DMS53 treated with DMSO at 0.1 percent for 48 hours (cell line): ENCODE results near the gene F8.

Experiments
- DNase-seq: peaks from one replicate; lab custom pipeline; 2025; ENCODE audit not compliant: unreplicated experiment; lab: John Stamatoyannopoulos, UW

Gene F8

GRCh38 chrX:155022585-155022984 is at the start of gene F8:
Gene F8 (minus strand): TSS chrX:155022723. CDS start chrX:155022552, 171 bp downstream.
- no peak for DNase-seq

- peak; percentile 32 for DNase-seq
These were observed 49.3 kb upstream of the F8 start for GRCh38 chrX:155071694-155072280.

- peak; percentile 74 for DNase-seq
These were observed 48.6 kb upstream of the F8 start, which contains the start of the genes BRCC3, CMC4 and MTCP1 for GRCh38 chrX:155070975-155071693. Gene BRCC3 (plus strand): TSS chrX:155071508. CDS start chrX:155071528, 20 bp downstream. Gene CMC4 (minus strand): TSS chrX:155071136. CDS start chrX:155064023, 7,113 bp downstream. Gene MTCP1 (minus strand): TSS chrX:155071136. CDS start chrX:155066010, 5,126 bp downstream.

DNA sequence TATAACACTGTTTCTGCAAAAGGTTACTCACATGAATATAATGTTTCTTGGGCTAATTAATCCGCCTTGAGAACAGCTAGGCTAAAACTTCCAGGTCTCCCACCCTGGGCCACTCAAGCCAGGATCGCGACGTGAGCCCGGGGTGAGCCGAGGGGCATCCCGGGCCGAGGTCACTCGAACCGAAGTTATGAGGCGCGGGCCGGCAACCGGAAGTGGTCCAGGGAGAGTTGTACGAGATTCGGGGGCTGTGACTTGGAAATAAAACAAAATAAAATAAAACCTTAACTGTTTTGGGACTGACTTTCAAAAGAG is 48.1 kb upstream of the F8 start:
- DNase-seq, result no peak

- no peak for DNase-seq
These were observed 47.5 kb upstream of the F8 start for GRCh38 chrX:155070038-155070437.

DNA sequence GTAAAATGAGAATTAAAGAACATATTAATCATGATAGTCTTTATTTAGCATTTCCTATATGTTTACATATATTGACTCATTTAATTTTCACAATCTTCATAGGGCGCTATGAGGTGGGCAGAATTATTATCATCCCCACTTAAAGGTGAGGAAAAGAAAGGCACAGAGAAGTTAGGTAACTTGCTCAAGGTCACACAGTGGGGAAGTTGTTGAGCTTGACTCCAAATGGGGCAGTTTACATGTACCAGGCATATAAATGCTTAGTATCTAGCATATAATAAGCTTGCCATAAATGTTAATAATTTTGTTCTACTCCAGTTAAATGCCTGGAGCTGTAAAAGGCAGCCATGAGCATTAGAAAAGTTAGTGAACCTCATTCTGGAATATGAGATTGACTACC is 46.9 kb upstream of the F8 start:
- no peak for DNase-seq

- no peak for DNase-seq
These were observed 45.6 kb upstream of the F8 start for GRCh38 chrX:155068165-155068564.

- DNase-seq, result no peak
These were observed 42.7 kb upstream of the F8 start for GRCh38 chrX:155065035-155065734.

DNA sequence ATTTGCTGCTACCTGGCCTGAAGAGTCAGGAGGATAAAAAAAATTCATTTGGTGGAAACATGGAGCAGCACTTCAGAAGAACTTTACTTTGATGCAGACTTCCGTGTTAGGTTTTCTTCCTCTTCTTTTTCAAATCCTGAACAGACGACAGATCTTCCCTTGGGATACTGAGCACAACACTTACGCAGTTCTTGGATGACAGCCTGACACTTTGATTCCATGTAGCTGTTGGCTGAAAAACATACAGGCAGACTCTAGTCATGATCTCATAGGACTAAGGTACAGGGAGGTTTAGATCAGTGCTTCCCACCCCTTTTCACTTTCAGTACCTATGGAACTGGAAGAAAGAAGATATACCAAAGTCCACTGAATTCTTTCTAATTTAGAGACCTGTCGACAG is 39.2 kb upstream of the F8 start:
- DNase-seq, result no peak

GRCh38 chrX:155056877-155057792 is 34.6 kb upstream of the F8 start:
- peak; percentile 68 for DNase-seq

- DNase-seq, result peak; percentile 28
These were observed 33.9 kb upstream of the F8 start for GRCh38 chrX:155056471-155056870.

GRCh38 chrX:155055494-155055893 is 33.0 kb upstream of the F8 start:
- DNase-seq, result no peak

- no peak for DNase-seq
These were observed 31.7 kb upstream of the F8 start for GRCh38 chrX:155054255-155054654.

- DNase-seq, result no peak
These were observed 31.1 kb upstream of the F8 start for GRCh38 chrX:155053656-155054055.

DNA sequence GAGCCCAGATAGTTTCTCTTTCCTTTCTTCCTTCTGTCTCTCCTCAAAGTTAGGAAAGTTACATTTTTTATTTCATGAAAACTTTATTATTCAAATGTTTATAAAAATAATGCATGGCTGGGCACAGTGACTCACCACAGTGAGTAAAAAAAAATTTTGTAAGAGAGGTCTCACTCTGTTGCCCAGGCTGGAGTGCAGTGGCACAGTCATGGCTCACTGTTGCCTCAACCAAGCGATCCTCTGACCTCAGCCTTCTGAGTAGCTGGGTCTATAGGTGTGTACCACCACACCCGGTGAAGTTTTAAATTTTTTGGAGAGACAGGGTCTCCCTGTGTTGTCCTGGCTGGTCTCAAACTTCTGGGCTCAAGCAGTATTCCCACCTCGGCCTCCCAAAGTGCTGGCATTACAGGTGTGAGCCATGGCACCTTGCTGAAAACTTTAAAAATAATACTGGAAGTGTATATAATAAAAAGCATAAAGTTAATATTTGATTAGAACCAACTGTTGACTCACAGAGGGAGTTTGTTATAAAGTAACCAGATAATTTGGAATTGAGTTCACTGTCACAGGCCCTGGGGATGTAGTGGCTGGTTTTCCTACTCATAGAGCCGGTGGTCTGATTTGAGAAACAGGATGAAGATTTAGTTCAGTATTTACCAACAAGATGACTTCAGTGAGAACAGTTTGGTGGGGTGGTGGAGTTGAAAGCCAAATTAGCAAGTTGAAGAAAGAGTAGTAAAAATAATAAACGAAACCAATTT is 30.4 kb upstream of the F8 start:
- DNase-seq, result no peak

- peak; percentile 3 for DNase-seq
These were observed 26.6 kb upstream of the F8 start for GRCh38 chrX:155048977-155049619.

GRCh38 chrX:155046811-155047528 is 24.4 kb upstream of the F8 start:
- no peak for DNase-seq

- no peak for DNase-seq
These were observed 23.7 kb upstream of the F8 start for GRCh38 chrX:155046129-155046810.

- DNase-seq, result no peak
These were observed 13.2 kb upstream of the F8 start for GRCh38 chrX:155035688-155036087.
